ENCODE results near the gene EYS. TPM values are rescaled to one million over a fixed set of nuclear protein-coding genes. Genes with fewer than 3 reads are reported as not detected.
"Not testable (repeated sequence)": the region's sequence is repeated elsewhere in the genome, so short reads cannot be mapped to it uniquely, and the experiment has no call there.

The EYS gene
- total RNA-seq, 1 experiment from 2014 or later: 0.13 TPM

DNA sequence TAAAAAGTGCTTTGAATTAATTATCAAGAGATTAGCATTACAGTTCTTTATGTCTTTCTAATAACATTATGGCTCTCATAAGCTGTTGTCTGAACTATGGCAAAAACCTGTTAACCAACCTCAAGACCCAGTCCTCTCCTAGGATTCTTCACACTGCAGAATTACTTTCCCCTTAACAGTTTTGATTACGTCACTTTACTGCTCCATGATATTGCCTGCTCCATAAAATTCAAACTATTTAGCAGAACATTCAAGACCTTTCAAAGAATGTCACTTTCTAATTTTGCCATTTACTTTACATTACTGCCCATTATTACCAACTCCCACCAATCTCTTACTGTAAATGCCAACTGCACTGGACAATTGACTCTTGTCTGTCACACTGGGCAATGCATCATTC is 1227.9 kb downstream of the EYS start:
- DNase-seq (ENCODE audit: low spot score): no peak

GRCh38 chr6:64477391-64477790 is 1229.6 kb downstream of the EYS start:
- no peak for DNase-seq (ENCODE audit: low spot score)

- DNase-seq (ENCODE audit: low spot score): no peak
These were observed 1230.1 kb downstream of the EYS start for GRCh38 chr6:64476935-64477334.

DNA sequence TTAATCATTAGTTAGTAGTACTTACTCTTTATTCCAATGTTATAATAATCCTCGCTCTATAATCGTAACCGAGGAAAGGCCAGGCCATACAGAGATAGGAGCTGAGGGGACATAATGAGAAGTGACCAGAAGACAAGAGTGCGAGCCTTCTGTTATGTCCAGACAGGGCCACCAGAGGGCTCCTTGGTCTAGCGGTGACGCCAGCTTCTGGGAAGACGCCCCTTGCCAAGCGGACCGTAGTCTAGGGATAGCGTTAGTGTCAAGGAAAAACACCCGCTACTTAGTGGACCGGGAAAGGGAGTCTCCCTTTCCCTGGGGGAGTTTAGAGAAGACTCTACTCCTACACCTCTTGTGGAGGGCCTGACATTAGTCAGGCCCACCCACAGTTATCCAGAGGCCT is 1237.6 kb downstream of the EYS start:
- not testable (repeated sequence) for DNase-seq (ENCODE audit: low spot score)

GRCh38 chr6:64467656-64468055 is 1239.4 kb downstream of the EYS start:
- no peak for DNase-seq (ENCODE audit: low spot score)

- DNase-seq (ENCODE audit: low spot score): no peak
These were observed 1247.5 kb downstream of the EYS start for GRCh38 chr6:64459411-64459944.

DNA sequence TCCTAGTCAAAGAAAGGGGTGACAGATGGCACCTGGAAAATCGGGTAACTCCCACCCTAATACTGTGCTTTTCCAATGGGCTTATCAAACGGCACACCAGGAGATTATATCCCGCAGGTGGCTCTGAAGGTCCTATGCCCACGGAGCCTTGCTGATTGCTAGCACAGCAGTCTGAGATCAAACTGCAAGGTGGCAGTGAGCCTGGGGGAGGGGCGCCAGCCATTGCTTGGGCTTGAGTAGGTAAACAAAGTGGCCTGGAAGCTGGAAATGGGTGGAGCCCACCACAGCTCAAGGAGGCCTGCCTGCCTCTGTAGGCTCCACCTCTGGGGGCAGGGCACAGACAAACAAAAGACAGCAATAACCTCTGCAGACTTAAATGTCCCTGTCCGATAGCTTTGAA is 1258.9 kb downstream of the EYS start:
- DNase-seq (ENCODE audit: low spot score): not testable (repeated sequence)

- no peak for DNase-seq (ENCODE audit: low spot score)
These were observed 1262.0 kb downstream of the EYS start for GRCh38 chr6:64445038-64445437.

GRCh38 chr6:64439274-64439673 is 1267.8 kb downstream of the EYS start:
- no peak for DNase-seq (ENCODE audit: low spot score)

DNA sequence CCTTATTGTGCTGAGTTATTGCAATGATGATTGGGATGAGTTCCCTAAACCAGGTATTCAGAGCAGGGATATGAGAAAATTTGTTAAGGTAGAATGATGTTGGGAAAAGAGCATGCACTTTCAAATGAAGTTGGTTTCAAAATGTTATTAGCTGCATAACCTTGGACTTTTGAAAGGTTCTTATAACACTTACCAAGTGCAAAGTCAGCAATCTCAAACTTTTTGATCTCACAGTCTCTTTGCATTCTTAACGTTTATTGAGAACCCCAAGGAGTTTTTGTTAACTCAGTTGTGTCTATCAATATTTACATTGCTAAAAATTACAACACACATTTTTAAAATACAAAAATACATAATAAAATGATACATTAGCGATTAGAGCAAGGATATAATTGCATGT is 1269.0 kb downstream of the EYS start:
- DNase-seq (ENCODE audit: low spot score): no peak

GRCh38 chr6:64429926-64430325 is 1277.1 kb downstream of the EYS start:
- no peak for DNase-seq (ENCODE audit: low spot score)

DNA sequence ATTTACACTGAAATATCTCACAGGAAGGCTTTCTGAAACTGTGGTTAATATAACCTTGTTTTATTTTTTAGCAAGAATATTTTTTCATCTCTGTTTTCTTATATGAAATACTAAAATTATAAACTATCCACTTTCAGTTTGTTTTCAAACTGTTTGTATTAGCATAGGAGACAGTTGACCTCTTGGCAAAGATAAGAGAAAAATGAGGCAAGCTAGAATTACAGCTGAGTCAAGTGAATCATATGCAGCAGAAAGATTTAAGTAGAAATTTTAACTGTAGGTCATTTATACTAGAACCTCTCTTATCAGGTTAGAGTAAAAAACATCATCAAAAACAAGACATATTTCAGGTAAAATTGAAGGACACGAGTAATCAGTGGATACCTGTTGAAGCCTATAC is 1278.8 kb downstream of the EYS start:
- no peak for DNase-seq (ENCODE audit: low spot score)

- DNase-seq (ENCODE audit: low spot score): no peak
These were observed 1291.1 kb downstream of the EYS start for GRCh38 chr6:64415926-64416325.

DNA sequence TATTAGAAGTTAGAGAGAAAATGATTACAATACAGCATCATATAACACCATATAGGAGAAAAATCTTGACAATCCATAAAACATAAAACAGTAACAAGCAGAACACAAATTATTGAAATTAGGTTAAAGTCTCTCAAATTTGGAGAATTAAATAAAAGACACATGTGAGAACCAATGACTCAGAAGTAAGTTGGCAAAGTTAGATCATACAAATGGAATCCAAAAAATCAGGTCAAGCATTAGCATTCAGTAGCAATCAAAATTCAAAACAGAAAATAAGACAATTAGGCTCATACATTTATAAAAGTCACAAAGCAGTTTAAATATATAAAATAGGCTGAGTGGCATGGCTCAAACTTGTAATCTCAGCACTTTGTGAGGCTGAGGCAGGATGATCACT is 1295.8 kb downstream of the EYS start:
- DNase-seq (ENCODE audit: low spot score): no peak

GRCh38 chr6:64409948-64410347 is 1297.1 kb downstream of the EYS start:
- DNase-seq (ENCODE audit: low spot score): no peak

DNA sequence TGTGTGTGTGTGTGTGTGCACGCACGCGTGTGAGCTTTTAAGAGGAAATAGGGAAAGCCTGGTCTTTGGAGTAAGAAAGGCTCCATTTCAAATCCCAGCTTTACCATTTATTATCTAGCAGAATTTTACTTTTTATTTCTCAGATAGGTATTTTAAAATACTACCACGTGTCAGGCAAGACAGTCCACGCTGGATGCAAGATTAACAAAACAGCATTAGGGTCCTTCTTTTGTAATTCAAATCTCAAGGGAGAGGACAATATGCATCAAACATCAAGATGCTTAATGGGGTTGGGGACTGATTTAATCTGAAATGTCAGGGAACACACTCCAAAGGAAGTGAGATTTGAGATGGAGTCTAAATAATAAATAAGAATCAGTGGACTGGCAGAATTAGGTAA is 1302.6 kb downstream of the EYS start:
- DNase-seq (ENCODE audit: low spot score): no peak

- no peak for DNase-seq (ENCODE audit: low spot score)
These were observed 1323.7 kb downstream of the EYS start for GRCh38 chr6:64383277-64383676.

GRCh38 chr6:64376394-64376793 is 1330.6 kb downstream of the EYS start:
- DNase-seq (ENCODE audit: low spot score): no peak

DNA sequence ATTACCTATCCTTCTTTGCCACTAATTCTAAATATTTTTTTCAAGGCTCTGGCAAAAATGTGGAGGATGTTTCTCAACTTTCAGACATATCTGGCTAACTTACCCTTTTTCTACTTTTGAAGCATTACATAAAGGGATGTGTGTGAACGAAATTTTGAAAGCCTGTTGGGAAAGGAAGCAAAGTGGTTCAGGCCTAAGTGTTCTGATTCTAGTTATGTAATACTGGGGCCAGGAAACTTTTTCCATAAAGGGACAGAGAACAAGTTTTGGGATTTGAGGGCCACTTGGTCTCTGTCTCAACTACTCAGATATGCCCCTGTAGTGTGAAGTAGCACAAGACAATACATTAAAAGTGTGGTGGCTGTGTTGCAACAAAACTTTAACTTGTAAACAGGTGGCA is 1349.6 kb downstream of the EYS start:
- no peak for DNase-seq (ENCODE audit: low spot score)

DNA sequence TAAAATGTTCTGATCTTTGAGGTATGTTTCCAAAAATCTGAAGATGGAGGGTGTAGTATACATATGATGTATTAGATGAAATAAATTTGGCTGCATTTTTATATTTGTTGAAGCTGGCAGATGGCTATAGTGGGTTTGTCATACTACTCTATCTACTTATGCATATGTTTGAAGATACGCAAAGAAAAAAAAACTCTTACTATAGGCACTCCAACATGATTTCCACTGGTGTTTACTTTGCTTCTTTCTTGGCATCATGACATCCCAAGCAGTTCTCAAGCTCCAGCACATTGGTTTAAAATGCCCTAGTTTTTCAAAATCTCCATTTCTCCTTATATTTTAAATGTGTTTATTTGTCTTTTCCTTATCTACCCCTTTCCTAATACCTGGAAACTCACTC is 1359.6 kb downstream of the EYS start:
- no peak for DNase-seq (ENCODE audit: low spot score)

- DNase-seq (ENCODE audit: low spot score): no peak
These were observed 1371.8 kb downstream of the EYS start for GRCh38 chr6:64335195-64335594.

- DNase-seq (ENCODE audit: low spot score): no peak
These were observed 1372.4 kb downstream of the EYS start for GRCh38 chr6:64334636-64335035.

GRCh38 chr6:64330694-64331307 is 1376.2 kb downstream of the EYS start:
- DNase-seq (ENCODE audit: low spot score): peak; percentile 83

DNA sequence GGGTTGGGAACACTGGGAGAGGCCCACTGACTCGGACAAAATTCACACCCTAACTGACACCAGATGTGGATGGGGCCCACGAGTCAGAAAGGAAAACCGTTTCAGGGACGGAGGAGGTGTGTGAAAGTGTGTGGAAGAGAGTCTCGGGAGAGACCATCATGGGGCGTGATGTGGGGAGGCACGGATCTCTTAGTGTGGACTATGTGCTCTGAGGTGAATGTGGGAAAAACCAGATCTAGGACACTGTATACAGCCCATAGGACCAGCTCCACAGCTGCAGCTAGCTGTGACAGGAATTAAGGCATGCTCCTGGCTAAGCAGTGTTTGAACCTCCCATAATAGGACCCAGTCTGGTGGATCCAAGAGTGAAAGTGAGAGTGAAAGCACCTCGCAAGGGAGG is 1380.1 kb downstream of the EYS start:
- DNase-seq (ENCODE audit: low spot score): no peak

Data from HT-29 (cell line).